ENCODE results near the gene AGPAT3.

AGPAT3 gene

GRCh38 chr21:43908167-43908566 is 43.1 kb downstream of the AGPAT3 start:
- Histone ChIP-seq H2AK5ac (ENCODE audit: low read depth, low read length) (no peak overlapping the region), H3K9me3 (replicated peaks in 1 of 2; ENCODE audit: control insufficient read depth in 2 of 2, insufficient read depth in 1 of 2, low read depth in 1 of 2, low read length in 2 of 2) (peaks cover 0 to 14% of the 10 kb centered on the region in 2 donors), H3K4ac (ENCODE audit: low read length) (no peak overlapping the region), H4K91ac (ENCODE audit: low read depth, low read length, poor library complexity) (no peak overlapping the region), H2BK120ac (ENCODE audit: low read depth, low read length) (no peak overlapping the region), H3K4me2 (ENCODE audit: insufficient read depth, low read length, poor library complexity, severe bottlenecking) (no peak overlapping the region), H3K18ac (ENCODE audit: low read length) (no peak overlapping the region), H3K36me3 (replicated peaks in 1 of 2; ENCODE audit: control insufficient read depth in 2 of 2, insufficient read depth in 2 of 2, low read length in 2 of 2) (peaks cover 0 to 21% of the 10 kb centered on the region in 2 donors), H2BK15ac (ENCODE audit: low read length) (no peak overlapping the region), H3K27ac (replicated peaks; ENCODE audit: low read length) (no peak overlapping the region), H3K23ac (ENCODE audit: low read depth, low read length, poor library complexity) (no peak overlapping the region), H4K8ac (ENCODE audit: low read depth, low read length) (no peak overlapping the region), H3K79me1 (ENCODE audit: low read depth, low read length) (peaks cover 2% of the 10 kb centered on the region), H3K9ac (ENCODE audit: low read depth, low read length, poor library complexity) (no peak overlapping the region), H2BK5ac (ENCODE audit: low read length) (no peak overlapping the region), H3K4me1 (ENCODE audit: control insufficient read depth in 2 of 2, insufficient read depth in 1 of 2, low read depth in 1 of 2, low read length in 2 of 2) (peaks cover 0 to 15% of the 10 kb centered on the region in 2 donors), H3K14ac (ENCODE audit: low read length) (no peak overlapping the region), H2BK12ac (ENCODE audit: low read length) (no peak overlapping the region), H3K27me3 (ENCODE audit: control insufficient read depth in 3 of 3, insufficient read depth in 3 of 3, low read depth in 1 of 3, low read length in 3 of 3) (no peaks in the 10 kb centered on the region), H3K4me3 (ENCODE audit: low read length in 2 of 2) (no peak overlapping the region), H2AFZ (ENCODE audit: low read length) (no peak overlapping the region)
- DNase-seq (ENCODE audit: low spot score): no peak
- WGBS, 2 donors (ENCODE audit: extremely low coverage in 2 of 2, insufficient read length in 2 of 2, insufficient replicate concordance in 1 of 2): no CpG with 5 or more reads among the region's 8 CpGs

- WGBS, 2 donors (ENCODE audit: extremely low coverage in 2 of 2, insufficient read length in 2 of 2, insufficient replicate concordance in 1 of 2): no CpG with 5 or more reads among the region's 19 CpGs
- no peak overlapping the region for H2BK120ac ChIP-seq (ENCODE audit: low read depth, low read length)
- no peak overlapping the region for H3K23ac ChIP-seq (ENCODE audit: low read depth, low read length, poor library complexity)
- no peak for DNase-seq (ENCODE audit: low spot score)
- no peak overlapping the region for H3K27ac ChIP-seq (replicated peaks; ENCODE audit: low read length)
- no peak overlapping the region for H3K4ac ChIP-seq (ENCODE audit: low read length)
- H3K27me3 ChIP-seq (ENCODE audit: control insufficient read depth in 3 of 3, insufficient read depth in 3 of 3, low read depth in 1 of 3, low read length in 3 of 3): no peaks in the 10 kb centered on the region
- H3K4me3 ChIP-seq (ENCODE audit: low read length in 2 of 2): no peak overlapping the region
- H3K14ac ChIP-seq (ENCODE audit: low read length): peak overlapping the region; percentile 83
- H3K9ac ChIP-seq (ENCODE audit: low read depth, low read length, poor library complexity): no peak overlapping the region
- peaks cover 0 to 18% of the 10 kb centered on the region in 2 donors for H3K9me3 ChIP-seq (replicated peaks in 1 of 2; ENCODE audit: control insufficient read depth in 2 of 2, insufficient read depth in 1 of 2, low read depth in 1 of 2, low read length in 2 of 2)
- H2AFZ ChIP-seq (ENCODE audit: low read length): no peak overlapping the region
- peaks cover 0 to 17% of the 10 kb centered on the region in 2 donors for H3K36me3 ChIP-seq (replicated peaks in 1 of 2; ENCODE audit: control insufficient read depth in 2 of 2, insufficient read depth in 2 of 2, low read length in 2 of 2)
- H2BK15ac ChIP-seq (ENCODE audit: low read length): no peak overlapping the region
- H3K4me2 ChIP-seq (ENCODE audit: insufficient read depth, low read length, poor library complexity, severe bottlenecking): no peak overlapping the region
- H3K18ac ChIP-seq (ENCODE audit: low read length): no peak overlapping the region
- no peak overlapping the region for H2AK5ac ChIP-seq (ENCODE audit: low read depth, low read length)
- peaks cover 2% of the 10 kb centered on the region for H3K79me1 ChIP-seq (ENCODE audit: low read depth, low read length)
- no peak overlapping the region for H4K8ac ChIP-seq (ENCODE audit: low read depth, low read length)
- H2BK5ac ChIP-seq (ENCODE audit: low read length): no peak overlapping the region
- H2BK12ac ChIP-seq (ENCODE audit: low read length): no peak overlapping the region
- no peak overlapping the region for H4K91ac ChIP-seq (ENCODE audit: low read depth, low read length, poor library complexity)
- peaks cover 0 to 12% of the 10 kb centered on the region in 2 donors for H3K4me1 ChIP-seq (ENCODE audit: control insufficient read depth in 2 of 2, insufficient read depth in 1 of 2, low read depth in 1 of 2, low read length in 2 of 2)
Measured at GRCh38 chr21:43909741-43910400, 44.8 kb downstream of the AGPAT3 start.

- Histone ChIP-seq H2BK12ac (ENCODE audit: low read length) (no peak overlapping the region), H3K4ac (ENCODE audit: low read length) (no peak overlapping the region), H3K4me1 (ENCODE audit: control insufficient read depth in 2 of 2, insufficient read depth in 1 of 2, low read depth in 1 of 2, low read length in 2 of 2) (peaks cover 0 to 12% of the 10 kb centered on the region in 2 donors), H3K36me3 (replicated peaks in 1 of 2; ENCODE audit: control insufficient read depth in 2 of 2, insufficient read depth in 2 of 2, low read length in 2 of 2) (peaks cover 0 to 17% of the 10 kb centered on the region in 2 donors), H4K8ac (ENCODE audit: low read depth, low read length) (no peak overlapping the region), H3K4me3 (ENCODE audit: low read length in 2 of 2) (no peak overlapping the region), H2AK5ac (ENCODE audit: low read depth, low read length) (no peak overlapping the region), H4K91ac (ENCODE audit: low read depth, low read length, poor library complexity) (no peak overlapping the region), H2BK120ac (ENCODE audit: low read depth, low read length) (no peak overlapping the region), H3K9me3 (replicated peaks in 1 of 2; ENCODE audit: control insufficient read depth in 2 of 2, insufficient read depth in 1 of 2, low read depth in 1 of 2, low read length in 2 of 2) (peaks cover 0 to 18% of the 10 kb centered on the region in 2 donors), H2BK15ac (ENCODE audit: low read length) (no peak overlapping the region), H3K27me3 (ENCODE audit: control insufficient read depth in 3 of 3, insufficient read depth in 3 of 3, low read depth in 1 of 3, low read length in 3 of 3) (no peaks in the 10 kb centered on the region), H2BK5ac (ENCODE audit: low read length) (no peak overlapping the region), H3K18ac (ENCODE audit: low read length) (peak overlapping the region; percentile 2), H3K79me1 (ENCODE audit: low read depth, low read length) (peaks cover 2% of the 10 kb centered on the region), H3K23ac (ENCODE audit: low read depth, low read length, poor library complexity) (no peak overlapping the region), H3K27ac (replicated peaks; ENCODE audit: low read length) (no peak overlapping the region), H3K9ac (ENCODE audit: low read depth, low read length, poor library complexity) (no peak overlapping the region), H3K14ac (ENCODE audit: low read length) (no peak overlapping the region), H2AFZ (ENCODE audit: low read length) (no peak overlapping the region), H3K4me2 (ENCODE audit: insufficient read depth, low read length, poor library complexity, severe bottlenecking) (no peak overlapping the region)
- no peak for DNase-seq (ENCODE audit: low spot score)
- WGBS, 2 donors (ENCODE audit: extremely low coverage in 2 of 2, insufficient read length in 2 of 2, insufficient replicate concordance in 1 of 2): no CpG with 5 or more reads among the region's 7 CpGs
Measured at GRCh38 chr21:43910460-43910859, 45.4 kb downstream of the AGPAT3 start.

- H2BK15ac ChIP-seq (ENCODE audit: low read length): no peak overlapping the region
- H3K4me2 ChIP-seq (ENCODE audit: insufficient read depth, low read length, poor library complexity, severe bottlenecking): no peak overlapping the region
- peaks cover 0 to 14% of the 10 kb centered on the region in 2 donors for H3K36me3 ChIP-seq (replicated peaks in 1 of 2; ENCODE audit: control insufficient read depth in 2 of 2, insufficient read depth in 2 of 2, low read length in 2 of 2)
- no peak overlapping the region for H3K9ac ChIP-seq (ENCODE audit: low read depth, low read length, poor library complexity)
- no peak overlapping the region for H3K23ac ChIP-seq (ENCODE audit: low read depth, low read length, poor library complexity)
- H2BK120ac ChIP-seq (ENCODE audit: low read depth, low read length): no peak overlapping the region
- H4K8ac ChIP-seq (ENCODE audit: low read depth, low read length): no peak overlapping the region
- H3K79me1 ChIP-seq (ENCODE audit: low read depth, low read length): peaks cover 2% of the 10 kb centered on the region
- no peak overlapping the region for H3K4ac ChIP-seq (ENCODE audit: low read length)
- H4K91ac ChIP-seq (ENCODE audit: low read depth, low read length, poor library complexity): no peak overlapping the region
- H3K4me1 ChIP-seq (ENCODE audit: control insufficient read depth in 2 of 2, insufficient read depth in 1 of 2, low read depth in 1 of 2, low read length in 2 of 2): peaks cover 0 to 12% of the 10 kb centered on the region in 2 donors
- no peak overlapping the region for H3K27ac ChIP-seq (replicated peaks; ENCODE audit: low read length)
- H3K14ac ChIP-seq (ENCODE audit: low read length): peak overlapping the region; percentile 17
- no peak overlapping the region for H3K4me3 ChIP-seq (ENCODE audit: low read length in 2 of 2)
- peak overlapping the region; percentile 75 for H2BK12ac ChIP-seq (ENCODE audit: low read length)
- H3K18ac ChIP-seq (ENCODE audit: low read length): no peak overlapping the region
- H3K9me3 ChIP-seq (replicated peaks in 1 of 2; ENCODE audit: control insufficient read depth in 2 of 2, insufficient read depth in 1 of 2, low read depth in 1 of 2, low read length in 2 of 2): peaks cover 0 to 18% of the 10 kb centered on the region in 2 donors
- H2AFZ ChIP-seq (ENCODE audit: low read length): no peak overlapping the region
- DNase-seq (ENCODE audit: low spot score): no peak
- H2BK5ac ChIP-seq (ENCODE audit: low read length): no peak overlapping the region
- no peaks in the 10 kb centered on the region for H3K27me3 ChIP-seq (ENCODE audit: control insufficient read depth in 3 of 3, insufficient read depth in 3 of 3, low read depth in 1 of 3, low read length in 3 of 3)
- H2AK5ac ChIP-seq (ENCODE audit: low read depth, low read length): no peak overlapping the region
- no CpG with 5 or more reads among the region's 21 CpGs for WGBS, 2 donors (ENCODE audit: extremely low coverage in 2 of 2, insufficient read length in 2 of 2, insufficient replicate concordance in 1 of 2)
Measured at GRCh38 chr21:43911015-43911934, 46.3 kb downstream of the AGPAT3 start.

All from neuronal stem cell (in vitro differentiated cells).